NCI-H69 (cell line): ENCODE results near the gene ZXDC.
A peak's percentile ranks its signal among the peaks of the same experiment; 100 is the strongest.

ENCODE experiments used
- DNase-seq: peaks from one replicate; lab custom pipeline; 2025; lab: John Stamatoyannopoulos, UW

Gene ZXDC

DNA sequence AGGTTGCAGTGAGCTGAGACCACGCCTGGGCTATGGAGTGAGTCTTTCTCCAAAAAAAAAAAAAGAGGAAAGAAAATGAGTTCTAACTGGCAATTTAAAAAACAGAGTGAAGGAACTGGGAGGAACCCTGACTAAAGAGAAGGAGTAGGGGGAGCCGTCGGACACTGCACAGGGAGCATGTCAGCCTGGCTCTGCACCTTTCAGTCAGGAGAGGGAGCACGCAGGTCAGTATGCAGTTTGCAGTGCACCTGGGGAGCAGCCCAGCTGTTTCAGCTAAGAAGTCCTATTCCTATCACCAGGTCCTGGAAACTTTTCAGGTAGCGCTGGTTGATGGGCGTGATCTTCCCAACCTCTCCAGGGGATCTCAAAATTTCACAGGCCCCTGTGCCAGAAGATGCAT, 14.9 kb upstream of the ZXDC start:
- peak; percentile 55 for DNase-seq

DNA sequence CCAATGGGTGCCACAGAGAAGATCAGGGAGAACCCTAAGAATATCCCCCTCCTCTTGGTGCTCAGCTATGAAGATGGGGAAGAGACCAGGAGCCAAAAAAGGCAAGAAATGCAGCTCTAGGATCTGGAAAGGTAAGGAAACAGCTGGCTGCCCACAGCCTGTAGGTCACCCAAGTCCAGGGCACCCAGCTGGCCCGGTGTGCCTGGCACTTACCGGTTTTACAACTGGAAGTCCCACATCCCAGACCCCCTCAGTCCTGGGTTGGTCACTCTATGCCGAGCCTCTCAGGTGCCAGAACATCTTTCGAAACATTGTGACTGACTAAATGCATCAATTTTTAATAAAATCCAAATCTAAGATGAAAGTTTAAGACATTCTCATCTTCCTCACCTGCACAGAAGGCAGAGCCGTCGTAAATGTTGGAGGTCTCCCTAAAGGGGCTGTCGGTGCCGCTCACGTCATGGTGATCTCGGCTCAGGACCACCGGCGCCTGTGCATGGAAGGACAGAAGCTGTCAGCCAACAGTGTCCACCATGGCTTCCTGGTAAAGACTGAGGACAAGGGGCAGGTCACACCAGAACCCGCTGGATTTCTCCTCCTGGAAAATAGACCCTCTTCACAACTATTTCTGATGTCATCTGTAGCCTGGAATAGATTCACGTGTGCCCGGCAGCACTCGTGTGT, 13.3 kb upstream of the ZXDC start:
- no peak for DNase-seq

DNA sequence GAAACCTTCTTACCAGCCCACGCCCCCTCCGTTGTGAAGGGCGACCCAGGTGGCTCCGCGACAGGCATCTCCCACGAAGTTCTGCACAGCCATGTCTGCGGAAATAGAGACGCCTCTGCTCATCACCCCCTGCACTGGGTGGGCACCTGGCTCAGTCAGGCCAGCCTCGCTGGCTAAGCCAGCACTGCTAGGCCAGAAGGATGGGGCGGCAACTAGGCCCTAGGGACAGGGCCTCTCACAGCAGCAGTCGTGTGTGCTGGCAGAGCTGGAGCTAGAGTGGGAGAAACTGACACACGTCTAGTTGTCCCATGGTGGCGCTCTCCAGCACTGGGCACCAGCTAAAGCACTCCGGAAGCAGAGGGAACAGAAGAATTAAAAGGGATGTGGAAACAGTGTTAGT, 12.5 kb upstream of the ZXDC start:
- peak; percentile 4 for DNase-seq

DNA sequence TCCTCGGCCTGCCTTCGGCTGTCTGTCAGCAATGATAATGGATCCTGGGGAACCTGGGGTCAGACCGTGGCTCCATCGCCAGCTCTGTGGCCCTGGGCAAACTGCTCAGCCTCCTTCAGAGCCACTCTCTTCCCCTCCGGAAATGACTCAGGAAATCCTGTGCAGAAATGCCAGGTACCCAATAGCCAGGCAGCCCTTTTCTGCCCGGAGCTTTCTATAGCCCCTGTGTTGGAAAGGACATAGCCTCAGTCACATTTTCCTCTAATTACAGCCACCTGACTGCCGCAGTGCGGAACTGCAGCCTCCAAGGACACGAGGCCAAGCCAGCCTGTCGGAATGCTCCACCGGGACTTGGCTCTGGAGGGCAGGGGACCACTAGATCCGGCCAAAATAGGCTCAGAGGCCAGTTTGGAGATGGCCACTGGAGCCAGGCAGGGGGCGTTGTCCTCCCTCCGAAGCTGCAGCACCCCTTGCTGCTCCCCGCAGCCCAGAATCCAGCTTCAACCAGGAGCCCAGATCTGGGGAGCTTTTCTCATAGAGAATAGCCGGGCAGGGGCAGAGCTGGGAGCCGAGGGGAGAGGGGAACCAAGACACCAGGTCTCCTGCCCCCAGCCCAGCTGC, 11.6 kb upstream of the ZXDC start:
- DNase-seq = no peak

DNA sequence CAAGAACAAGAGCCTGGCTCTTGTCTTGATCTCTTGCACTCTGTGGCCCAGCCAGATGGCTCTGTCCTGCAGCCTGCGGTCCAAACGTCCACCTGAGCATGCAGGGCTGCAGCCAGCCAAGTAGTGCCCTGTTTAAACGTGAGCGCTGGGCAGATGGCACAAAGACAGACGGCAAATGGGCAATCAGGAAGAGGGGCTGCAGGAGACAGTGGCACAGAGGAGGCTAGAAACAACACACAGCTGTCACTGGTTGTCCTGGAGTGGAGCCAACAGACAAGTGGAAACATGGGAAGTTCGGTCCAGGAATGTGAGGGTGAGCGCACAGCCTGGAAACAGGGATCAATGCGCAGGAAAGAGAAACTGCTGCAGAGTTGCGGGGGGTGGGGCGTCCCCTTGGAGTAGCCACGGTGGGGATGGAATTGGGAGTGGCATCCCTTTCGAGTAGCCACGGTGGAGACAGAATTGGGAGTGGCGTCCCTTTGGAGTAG, 10.7 kb upstream of the ZXDC start:
- peak; percentile 21 for DNase-seq

DNA sequence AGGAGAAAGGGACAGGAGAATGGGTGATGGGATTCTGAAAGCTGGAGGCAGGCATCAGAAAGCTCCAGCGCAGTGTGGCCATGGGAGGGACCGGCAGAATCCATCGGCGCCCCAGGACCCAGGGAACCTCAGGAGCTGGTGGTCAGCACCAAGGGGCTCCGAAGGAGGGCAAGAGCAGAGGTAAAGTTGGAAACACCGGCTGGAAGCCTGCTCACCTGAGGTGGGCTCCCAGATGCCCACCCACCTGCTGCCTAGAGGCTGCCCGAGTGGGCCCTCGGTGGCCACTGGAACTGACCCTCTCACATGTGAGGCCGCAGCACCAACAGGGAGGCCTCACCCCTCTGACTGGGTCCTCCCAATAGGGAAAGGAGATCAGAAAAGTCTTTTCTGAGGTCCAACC, 10.3 kb upstream of the ZXDC start:
- DNase-seq = no peak

DNA sequence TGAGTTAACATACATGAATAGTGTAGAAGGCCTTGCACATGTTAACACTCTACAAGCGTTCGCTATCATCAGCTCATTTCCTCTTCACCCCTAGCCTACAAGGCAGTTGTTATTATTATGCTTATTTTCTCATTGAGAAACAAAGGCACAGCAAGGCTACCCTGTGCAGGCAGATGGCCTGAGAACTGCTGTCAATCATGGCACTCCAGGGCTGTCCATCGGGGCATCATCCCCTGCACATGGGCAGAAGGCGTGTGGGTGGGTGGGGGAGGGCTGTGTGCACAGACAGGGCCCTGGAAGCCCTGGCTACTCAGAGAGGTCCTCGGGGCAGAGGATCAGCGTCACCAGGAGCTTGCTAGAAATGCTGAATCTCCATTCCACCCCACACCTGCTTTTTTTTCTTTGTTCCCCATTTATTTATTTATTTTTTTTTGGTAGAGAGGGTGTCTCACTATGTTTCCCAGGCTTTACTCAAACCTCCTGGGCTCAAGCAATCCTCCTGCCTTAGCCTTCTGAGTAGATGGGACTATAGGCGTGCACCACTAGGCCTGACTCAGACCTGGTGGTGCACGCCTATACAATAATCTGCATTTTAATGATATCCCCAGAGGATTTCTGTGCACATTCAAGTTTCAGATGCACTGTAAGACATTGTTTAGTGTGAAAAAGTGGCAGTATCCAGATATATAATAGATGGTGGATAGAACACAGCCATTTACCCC, 9.6 kb upstream of the ZXDC start:
- no peak for DNase-seq

GRCh38 chr3:126484662-126485061, 9.0 kb upstream of the ZXDC start:
- DNase-seq = no peak

DNA sequence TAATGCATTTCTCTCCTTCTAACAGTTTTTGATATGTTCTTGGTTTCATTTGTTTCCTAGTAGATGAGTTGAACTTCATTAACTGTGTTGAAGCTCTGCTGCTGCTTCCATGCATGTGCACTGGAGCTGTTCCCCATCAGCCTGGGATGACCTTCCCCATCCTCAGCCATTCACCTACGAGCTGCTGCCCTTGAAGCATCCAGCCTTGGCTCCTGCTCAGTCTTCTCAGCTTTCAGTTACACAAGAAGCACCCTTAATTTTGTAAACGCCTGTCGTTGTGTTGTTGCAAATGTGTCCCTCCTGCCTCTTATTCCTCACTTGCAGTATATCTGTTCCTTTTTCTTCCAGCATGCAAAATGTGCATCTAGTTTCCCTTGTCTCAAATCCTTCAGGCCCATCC, 8.5 kb upstream of the ZXDC start:
- no peak for DNase-seq

- DNase-seq = no peak
Measured at GRCh38 chr3:126483321-126483761, 7.7 kb upstream of the ZXDC start.

DNA sequence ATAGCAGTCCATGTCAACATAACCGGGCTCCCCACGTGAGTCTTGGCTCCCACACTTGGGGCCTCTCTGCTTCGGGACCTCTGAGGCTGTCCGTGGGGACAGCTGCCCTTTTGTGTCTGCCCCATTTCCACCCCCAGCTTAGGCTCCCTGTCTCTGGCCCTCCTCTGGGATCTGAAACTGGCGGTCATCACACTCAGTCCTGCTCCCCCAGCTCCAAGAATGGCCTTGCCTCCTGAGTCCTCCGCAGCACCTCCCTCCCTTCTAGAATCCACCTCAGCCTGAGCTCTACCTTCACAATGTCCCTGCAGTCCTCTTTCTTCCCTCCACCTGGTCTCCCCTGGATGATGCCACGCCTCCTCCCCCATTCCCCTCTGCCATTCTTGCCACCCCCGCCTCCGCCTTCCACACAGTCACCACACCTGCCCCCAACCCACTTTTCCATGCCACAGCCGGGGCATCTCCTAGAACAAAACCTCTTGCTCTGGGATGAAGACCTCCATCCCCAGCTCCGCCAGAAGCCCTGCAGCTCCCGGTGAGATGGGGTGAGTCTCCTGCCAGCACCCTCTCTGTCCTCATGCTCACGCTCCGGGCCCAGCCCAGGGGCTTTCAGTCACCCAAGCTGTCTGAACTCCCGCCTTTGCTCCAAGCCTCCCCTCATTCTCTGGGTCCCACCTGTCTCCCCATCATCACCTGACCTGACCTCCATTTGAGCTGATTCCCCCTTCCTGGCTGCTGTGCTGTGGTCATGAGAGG, 7.0 kb upstream of the ZXDC start:
- DNase-seq = no peak

- peak; percentile 73 for DNase-seq
Measured at GRCh38 chr3:126481808-126482502, 6.3 kb upstream of the ZXDC start.

DNA sequence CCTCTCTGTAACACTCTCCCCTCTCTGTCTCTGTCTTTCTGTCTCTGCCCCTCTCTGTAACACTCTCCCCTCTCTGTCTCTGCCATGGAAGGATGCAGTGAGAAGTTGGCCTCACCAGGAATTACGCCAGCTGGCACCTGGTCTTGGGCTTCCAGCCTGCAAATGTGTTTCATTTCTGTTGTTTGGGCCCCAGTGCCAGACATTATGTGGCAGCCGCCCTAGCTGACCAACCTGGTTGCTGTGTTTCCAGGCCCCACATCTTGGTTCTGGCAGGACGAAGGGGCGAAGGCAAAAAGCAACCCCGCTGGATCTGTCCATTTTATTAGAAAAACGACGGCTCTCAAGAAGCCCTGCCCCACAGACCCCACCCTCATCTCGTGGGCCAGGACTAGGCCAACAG, 5.2 kb upstream of the ZXDC start:
- DNase-seq = no peak

GRCh38 chr3:126480206-126480605, 4.5 kb upstream of the ZXDC start:
- DNase-seq = no peak

- no peak for DNase-seq
Measured at GRCh38 chr3:126479642-126480041, 4.0 kb upstream of the ZXDC start.

- no peak for DNase-seq
Measured at GRCh38 chr3:126478581-126479310, 3.1 kb upstream of the ZXDC start.

GRCh38 chr3:126477061-126477380, 1.3 kb upstream of the ZXDC start:
- peak; percentile 47 for DNase-seq

DNA sequence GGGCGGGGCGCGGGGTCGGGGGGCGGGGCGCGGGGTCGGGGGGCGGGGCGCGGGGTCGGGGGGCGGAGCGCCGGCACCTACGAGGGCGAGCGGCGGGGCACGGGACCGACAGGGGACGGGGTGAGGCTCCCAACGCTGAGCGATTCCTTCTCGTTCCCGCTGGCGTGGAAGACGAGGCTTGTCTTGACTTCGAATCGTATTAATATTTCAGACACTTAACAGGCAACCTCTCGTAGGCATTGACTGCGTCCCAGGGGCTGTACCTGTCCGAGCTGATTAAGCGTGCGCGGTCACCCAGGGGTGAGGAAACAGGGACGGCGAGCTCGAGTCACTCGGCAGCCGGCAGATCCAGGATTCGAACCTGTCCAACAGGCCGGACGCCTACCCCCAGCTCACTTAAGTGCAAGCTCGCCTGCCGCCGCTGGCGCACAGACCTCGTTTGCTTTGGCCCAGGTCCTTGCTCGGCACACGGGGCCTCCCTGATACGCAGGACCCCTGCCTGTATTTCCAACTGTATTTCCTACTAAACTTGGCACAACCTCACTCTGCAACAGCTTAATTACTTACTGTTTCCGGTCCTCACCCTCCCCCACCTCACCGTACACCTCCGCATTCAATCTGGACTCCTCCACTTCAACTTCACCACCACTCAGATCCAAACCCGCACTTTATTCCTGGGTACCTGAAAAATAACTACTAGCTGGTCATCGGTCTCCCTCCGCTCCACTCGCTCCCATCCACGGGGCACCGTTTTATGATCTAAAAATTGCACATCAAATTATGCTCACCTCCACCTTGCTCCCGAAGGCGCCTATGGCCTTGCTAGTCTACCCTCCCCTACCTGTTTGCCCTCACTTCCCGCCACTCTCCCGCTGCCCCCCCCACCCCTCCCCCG, 722 bp upstream of the ZXDC start:
- peak; percentile 78 for DNase-seq

DNA sequence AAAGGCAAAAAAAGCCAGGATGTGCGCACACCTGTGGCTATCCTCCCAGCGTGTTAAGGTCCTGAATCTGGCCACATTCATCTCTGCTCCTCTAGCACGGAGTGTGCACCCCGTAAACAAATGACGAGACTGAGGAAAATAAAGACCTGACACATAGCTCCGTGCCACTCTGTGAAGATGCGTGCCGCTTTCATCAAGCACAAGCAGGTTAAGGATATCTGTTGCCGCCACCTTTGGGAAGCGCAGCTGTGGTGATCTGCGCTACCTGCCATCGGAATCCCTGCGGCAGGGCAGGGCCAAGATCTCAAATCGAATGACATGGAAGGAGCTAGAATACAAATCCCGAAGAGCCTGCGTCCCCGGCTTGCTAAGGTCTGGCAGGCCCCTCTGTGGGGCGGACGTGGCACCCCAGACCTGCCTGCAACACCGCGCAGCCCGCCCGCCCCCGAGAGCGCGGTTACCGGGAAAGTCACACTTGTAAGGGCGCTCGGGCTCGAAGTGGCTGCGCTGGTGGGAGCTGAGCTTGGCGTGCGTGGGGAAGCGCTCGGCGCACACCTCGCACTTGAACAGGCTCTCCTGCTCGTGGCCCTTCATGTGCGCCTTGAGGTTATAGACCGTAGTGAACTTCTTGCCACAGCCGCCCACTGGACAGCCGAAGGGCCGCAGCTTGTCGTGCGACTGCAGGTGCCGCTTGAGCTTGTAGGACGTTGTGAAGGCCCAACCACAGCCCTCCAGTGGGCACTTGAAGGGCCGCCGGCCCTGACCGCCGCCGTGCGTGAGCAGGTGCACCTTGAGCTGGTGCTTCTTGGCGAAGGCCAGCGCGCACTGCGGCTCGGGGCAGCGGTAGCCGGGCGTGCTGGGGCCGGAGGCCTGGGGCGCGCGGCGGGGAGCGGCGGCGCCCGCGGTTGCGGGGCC, 936 bp downstream of the ZXDC start:
- DNase-seq = peak; percentile 49
